OCI-LY3 (cell line): ENCODE measurements around the gene DOCK1.

Experiments used
- H2AFZ ChIP-seq: fragments of 200-600, 300-600 bp; shearing (Covaris generic); 2 replicates; pipeline ENCODE4 v1.6.0; 2014; ENCODE audit warnings: antibody characterized with exemption, low read depth, low read length
- H3K27ac ChIP-seq: fragments of 200-600, 300-600 bp; sonication (generic); 2 replicates; pipeline ENCODE4 v1.5.1; 2014; ENCODE audit warnings: mild to moderate bottlenecking, low read length, moderate library complexity, mixed read lengths
- H3K27me3 ChIP-seq: fragments of 200-600, 300-600 bp; sonication (generic); 2 replicates; pipeline ENCODE4 v1.6.1; 2014; ENCODE audit warnings: low read depth, low read length, mixed read lengths
- H3K36me3 ChIP-seq: fragments of 200-600, 300-600 bp; sonication (generic); replicated peaks from 2 replicates; pipeline ENCODE3; 2014; ENCODE audit warnings: low read depth, low read length, mixed read lengths
- H3K4me1 ChIP-seq: fragments of 300-600, 200-600 bp; sonication (generic); 2 replicates; pipeline ENCODE4 v1.6.1; 2014; ENCODE audit warnings: low read length, mixed read lengths
- H3K4me2 ChIP-seq: fragments of 200-600, 300-600 bp; sonication (generic); 2 replicates; pipeline ENCODE4 v1.6.1; 2014; ENCODE audit warnings: low read length, mixed read lengths
- H3K4me3 ChIP-seq: fragments of 300-600, 200-600 bp; sonication (generic); 2 replicates; pipeline ENCODE4 v1.5.1; 2014; ENCODE audit warnings: antibody characterized with exemption, mild to moderate bottlenecking, low read length, moderate library complexity
- H3K79me2 ChIP-seq: fragments of 300-600, 200-600 bp; shearing (Covaris generic); 2 replicates; pipeline ENCODE4 v1.6.1; 2014; ENCODE audit warnings: mild to moderate bottlenecking, low read length, mixed read lengths
- H3K9ac ChIP-seq: fragments of 300-600, 200-600 bp; shearing (Covaris generic); 2 replicates; pipeline ENCODE4 v1.6.0; 2014; ENCODE audit warnings: mild to moderate bottlenecking, low read length, moderate library complexity
- H3K9me3 ChIP-seq: fragments of 200-600, 300-600 bp; shearing (Covaris generic); 2 replicates; pipeline ENCODE4 v1.6.1; 2014; ENCODE audit warnings: low read length, mixed read lengths; ENCODE audit not compliant: insufficient read depth
- H4K20me1 ChIP-seq: fragments of 200-600, 300-600 bp; sonication (generic); 2 replicates; pipeline ENCODE4 v1.6.1; 2016; ENCODE audit warnings: low read length, mixed read lengths; ENCODE audit not compliant: insufficient read depth
- EZH2phosphoT487 ChIP-seq: fragments of 200-600 bp; shearing (Covaris generic); IDR thresholded peaks from 2 replicates; pipeline ENCODE4 v1.6.1; 2018; ENCODE audit warnings: antibody characterized with exemption, mixed run types, low read depth
- TF ChIP-seq, protein P1 (sequence below): fragments of 200-600, 300-600 bp; sonication (generic); IDR thresholded peaks from 2 replicates; pipeline ENCODE4 v1.5.1; 2014; ENCODE audit warnings: antibody characterized with exemption, low read length, low read depth

Gene DOCK1

DNA sequence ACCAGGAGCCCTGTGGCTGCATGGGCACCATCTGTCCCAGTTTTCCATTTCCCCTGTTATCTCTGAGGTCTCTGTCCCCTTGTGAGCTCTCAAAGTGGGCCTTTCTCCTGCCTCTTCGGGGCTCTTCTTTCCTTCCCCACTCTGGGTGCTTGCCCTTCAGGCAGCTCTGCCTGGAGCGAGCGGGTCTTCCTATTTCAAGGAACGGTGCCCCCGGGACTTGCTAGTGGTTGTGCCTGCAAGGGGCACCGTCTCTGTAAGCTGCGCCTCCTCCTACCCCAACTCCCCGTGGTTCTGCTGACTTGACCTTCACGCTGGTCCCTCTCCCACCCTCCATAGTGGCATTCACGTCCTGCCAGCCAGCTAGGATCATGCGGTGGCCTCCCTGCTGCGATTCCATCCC lies 110.1 kb downstream of the DOCK1 start:
- Histone ChIP-seq H3K9ac (no peak overlapping the region), H3K9me3 (no peaks in the 10 kb centered on the region), H3K27ac (no peak overlapping the region), H2AFZ (no peak overlapping the region), H4K20me1 (no peaks in the 10 kb centered on the region), H3K4me1 (no peaks in the 10 kb centered on the region), H3K4me2 (no peak overlapping the region), H3K27me3 (no peaks in the 10 kb centered on the region), H3K4me3 (no peak overlapping the region), H3K36me3 (no peaks in the 10 kb centered on the region), H3K79me2 (no peaks in the 10 kb centered on the region)
- TF ChIP-seq, protein P1, sequence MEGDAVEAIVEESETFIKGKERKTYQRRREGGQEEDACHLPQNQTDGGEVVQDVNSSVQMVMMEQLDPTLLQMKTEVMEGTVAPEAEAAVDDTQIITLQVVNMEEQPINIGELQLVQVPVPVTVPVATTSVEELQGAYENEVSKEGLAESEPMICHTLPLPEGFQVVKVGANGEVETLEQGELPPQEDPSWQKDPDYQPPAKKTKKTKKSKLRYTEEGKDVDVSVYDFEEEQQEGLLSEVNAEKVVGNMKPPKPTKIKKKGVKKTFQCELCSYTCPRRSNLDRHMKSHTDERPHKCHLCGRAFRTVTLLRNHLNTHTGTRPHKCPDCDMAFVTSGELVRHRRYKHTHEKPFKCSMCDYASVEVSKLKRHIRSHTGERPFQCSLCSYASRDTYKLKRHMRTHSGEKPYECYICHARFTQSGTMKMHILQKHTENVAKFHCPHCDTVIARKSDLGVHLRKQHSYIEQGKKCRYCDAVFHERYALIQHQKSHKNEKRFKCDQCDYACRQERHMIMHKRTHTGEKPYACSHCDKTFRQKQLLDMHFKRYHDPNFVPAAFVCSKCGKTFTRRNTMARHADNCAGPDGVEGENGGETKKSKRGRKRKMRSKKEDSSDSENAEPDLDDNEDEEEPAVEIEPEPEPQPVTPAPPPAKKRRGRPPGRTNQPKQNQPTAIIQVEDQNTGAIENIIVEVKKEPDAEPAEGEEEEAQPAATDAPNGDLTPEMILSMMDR, result no peak
- no peak for TF ChIP-seq EZH2phosphoT487

GRCh38 chr10:127016331-127016730 lies 111.1 kb downstream of the DOCK1 start:
- Histone ChIP-seq H3K4me1 (no peaks in the 10 kb centered on the region), H3K9me3 (no peaks in the 10 kb centered on the region), H3K27me3 (no peaks in the 10 kb centered on the region), H2AFZ (no peak overlapping the region), H3K36me3 (no peaks in the 10 kb centered on the region), H3K79me2 (no peaks in the 10 kb centered on the region), H3K4me3 (no peak overlapping the region), H4K20me1 (no peaks in the 10 kb centered on the region), H3K9ac (no peak overlapping the region), H3K4me2 (no peak overlapping the region), H3K27ac (no peak overlapping the region)
- TF ChIP-seq, protein P1, result no peak

- H3K9ac ChIP-seq, result no peak overlapping the region
- no peak overlapping the region for H2AFZ ChIP-seq
- TF ChIP-seq EZH2phosphoT487, result no peak
- TF ChIP-seq, protein P1, result no peak
- H3K4me1 ChIP-seq, result no peaks in the 10 kb centered on the region
- H3K4me3 ChIP-seq, result no peak overlapping the region
- no peaks in the 10 kb centered on the region for H3K9me3 ChIP-seq
- H4K20me1 ChIP-seq, result no peaks in the 10 kb centered on the region
- H3K79me2 ChIP-seq, result no peaks in the 10 kb centered on the region
- no peaks in the 10 kb centered on the region for H3K27me3 ChIP-seq
- H3K36me3 ChIP-seq, result no peaks in the 10 kb centered on the region
- no peak overlapping the region for H3K4me2 ChIP-seq
- no peak overlapping the region for H3K27ac ChIP-seq
These were observed 112.5 kb downstream of the DOCK1 start for GRCh38 chr10:127017541-127018297.

DNA sequence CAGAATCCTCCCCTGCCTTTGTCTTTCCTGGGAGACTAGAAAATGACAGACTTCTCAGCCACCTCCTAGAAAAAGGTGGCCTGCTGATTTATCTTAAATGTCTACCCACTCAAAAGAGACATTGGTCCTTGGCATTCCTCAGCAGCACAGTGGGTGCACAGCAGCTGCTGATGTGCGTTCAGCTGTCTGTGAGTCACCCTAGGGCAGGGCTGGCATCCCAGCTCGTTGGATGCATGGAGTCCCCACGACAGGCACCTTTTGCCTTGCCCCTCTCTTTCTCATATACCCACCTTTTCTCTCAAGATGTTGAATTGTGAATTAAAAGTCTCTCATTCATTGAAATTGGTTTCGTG lies 113.0 kb downstream of the DOCK1 start:
- Histone ChIP-seq H3K9me3 (no peaks in the 10 kb centered on the region), H3K4me2 (no peak overlapping the region), H3K9ac (no peak overlapping the region), H2AFZ (no peak overlapping the region), H3K36me3 (no peaks in the 10 kb centered on the region), H4K20me1 (no peaks in the 10 kb centered on the region), H3K4me1 (no peaks in the 10 kb centered on the region), H3K27ac (no peak overlapping the region), H3K4me3 (no peak overlapping the region), H3K27me3 (no peaks in the 10 kb centered on the region), H3K79me2 (no peaks in the 10 kb centered on the region)
- TF ChIP-seq, protein P1, result no peak
- no peak for TF ChIP-seq EZH2phosphoT487
